IMR-90 (cell line): ENCODE measurements around the gene OPA3. TPM values are rescaled to one million over a fixed set of nuclear protein-coding genes. Genes with fewer than 3 reads are reported as not detected.

ENCODE experiments used
- ATAC-seq: fragments of 200-7000 bp; cut with Tn5 transposase; 2 replicates; pipeline ENCODE4 v1.9.1; 2020; ENCODE audit warnings: low read depth, mild to moderate bottlenecking, moderate library complexity
- BruUV-seq: library from RNA; stranded (reverse); fragments of 400-500 nt; replicated peaks from 2 replicates; lab custom pipeline; 2021; lab: Mats Ljungman, UMichigan
- CTCF ChIA-PET: fragments of 300-600 bp; formaldehyde crosslinking; extraction: SDS; loops from one replicate; lab custom pipeline; 2021; ENCODE audit warnings: antibody characterized with exemption; lab: Yijun Ruan, JAX
- POLR2A ChIA-PET: fragments of 300-600 bp; sonication (Branson Sonifier 250); formaldehyde crosslinking; loops from one replicate; lab custom pipeline; 2022; ENCODE audit warnings: antibody characterized with exemption; ENCODE audit not compliant: unreplicated experiment; lab: Charles Lee
- DNase-seq: peaks from one replicate; pipeline ENCODE4 v3.0.0; 2013
- H2AFZ ChIP-seq: replicated peaks from 2 replicates; pipeline ENCODE3; 2013; ENCODE audit warnings: low read length, mild to moderate bottlenecking; ENCODE audit not compliant: poor library complexity
- H2AK5ac ChIP-seq: 2 replicates; pipeline ENCODE4 v1.6.1; 2013; ENCODE audit warnings: low read depth, low read length, inconsistent platforms
- H2AK9ac ChIP-seq: replicated peaks from 2 replicates; pipeline ENCODE3; 2013; ENCODE audit warnings: mild to moderate bottlenecking, low read depth, low read length, moderate library complexity; ENCODE audit not compliant: poor library complexity
- H2BK120ac ChIP-seq: 2 replicates; pipeline ENCODE4 v1.6.1; 2013; ENCODE audit warnings: low read depth, low read length, inconsistent platforms
- H2BK15ac ChIP-seq: 3 replicates; pipeline ENCODE4 v1.6.1; 2013; ENCODE audit warnings: low read depth, low read length, inconsistent platforms
- H2BK20ac ChIP-seq: 2 replicates; pipeline ENCODE4 v1.6.1; 2013; ENCODE audit warnings: low read depth, mild to moderate bottlenecking, inconsistent platforms, low read length, moderate library complexity
- H2BK5ac ChIP-seq: 2 replicates; pipeline ENCODE4 v1.6.1; 2013; ENCODE audit warnings: mild to moderate bottlenecking, low read depth, low read length, inconsistent platforms; ENCODE audit not compliant: poor library complexity, severe bottlenecking
- H3K14ac ChIP-seq: replicated peaks from 2 replicates; pipeline ENCODE4 v1.6.1; 2013; ENCODE audit warnings: low read depth, low read length, inconsistent platforms
- H3K18ac ChIP-seq: 2 replicates; pipeline ENCODE4 v1.6.1; 2013; ENCODE audit warnings: low read depth, low read length, control low read depth
- H3K23ac ChIP-seq: 2 replicates; pipeline ENCODE4 v1.6.1; 2013; ENCODE audit warnings: low read depth, low read length, inconsistent platforms
- H3K27ac ChIP-seq: 2 replicates; pipeline ENCODE4 v1.5.1; 2013; ENCODE audit warnings: mild to moderate bottlenecking, control low read depth, low read length; ENCODE audit not compliant: insufficient read depth
- H3K27me3 ChIP-seq: 2 replicates; pipeline ENCODE4 v1.6.1; 2013; ENCODE audit warnings: low read length; ENCODE audit not compliant: control insufficient read depth, insufficient read depth
- H3K36me3 ChIP-seq: 2 replicates; pipeline ENCODE4 v1.6.1; 2013; ENCODE audit warnings: low read length, mixed read lengths; ENCODE audit not compliant: control insufficient read depth, insufficient read depth
- H3K4ac ChIP-seq: 2 replicates; pipeline ENCODE4 v1.6.1; 2013; ENCODE audit warnings: low read depth, low read length, inconsistent platforms
- H3K4me1 ChIP-seq: 2 replicates; pipeline ENCODE4 v1.6.1; 2013; ENCODE audit warnings: low read length, mixed read lengths; ENCODE audit not compliant: control insufficient read depth, insufficient read depth
- H3K4me2 ChIP-seq: 2 replicates; pipeline ENCODE4 v1.6.1; 2013; ENCODE audit warnings: low read depth, mild to moderate bottlenecking, control low read depth, low read length, moderate library complexity
- H3K4me3 ChIP-seq: 2 replicates; pipeline ENCODE4 v1.5.1; 2013; ENCODE audit warnings: low read depth, mild to moderate bottlenecking, control low read depth, low read length, moderate library complexity; ENCODE audit not compliant: insufficient read depth
- H3K56ac ChIP-seq: 2 replicates; pipeline ENCODE4 v1.6.1; 2013; ENCODE audit warnings: low read length, inconsistent platforms; ENCODE audit not compliant: insufficient read depth; ENCODE audit errors: extremely low read depth
- H3K79me1 ChIP-seq, 2 experiments: 2 replicates each; pipeline ENCODE4 v1.6.1; 2013; ENCODE audit warnings: low read length in 2 of 2, inconsistent platforms in 1 of 2, low read depth in 1 of 2
- H3K9ac ChIP-seq: 2 replicates; pipeline ENCODE4 v1.6.1; 2013; ENCODE audit warnings: low read depth, low read length, control low read depth
- H3K9me1 ChIP-seq: 2 replicates; pipeline ENCODE4 v1.6.1; 2013; ENCODE audit warnings: low read length, inconsistent platforms; ENCODE audit not compliant: insufficient read depth
- H3K9me3 ChIP-seq: 2 replicates; pipeline ENCODE4 v1.6.1; 2013; ENCODE audit warnings: low read length; ENCODE audit not compliant: control insufficient read depth, insufficient read depth
- H4K20me1 ChIP-seq: 2 replicates; pipeline ENCODE4 v1.6.1; 2013; ENCODE audit warnings: low read length, inconsistent platforms; ENCODE audit not compliant: insufficient read depth
- H4K5ac ChIP-seq: 2 replicates; pipeline ENCODE4 v1.6.1; 2013; ENCODE audit warnings: mild to moderate bottlenecking, low read depth, low read length, control low read depth
- H4K8ac ChIP-seq, 2 experiments: 2 replicates each; pipeline ENCODE4 v1.6.1; 2013; ENCODE audit warnings: low read depth in 2 of 2, low read length in 2 of 2, control low read depth in 1 of 2, inconsistent platforms in 1 of 2
- H4K91ac ChIP-seq: 2 replicates; pipeline ENCODE4 v1.6.1; 2013; ENCODE audit warnings: low read depth, low read length, inconsistent platforms; ENCODE audit not compliant: insufficient read depth
- BHLHE40 ChIP-seq: fragments of 150-350 bp; IDR thresholded peaks from 2 replicates; pipeline ENCODE4 v1.6.1; 2016; ENCODE audit warnings: mild to moderate bottlenecking, low read depth, low read length
- CEBPB ChIP-seq: IDR thresholded peaks from 2 replicates; pipeline ENCODE4 v1.6.1; 2012; ENCODE audit warnings: low read depth, low read length, improper control_type of control experiment
- CHD1 ChIP-seq: IDR thresholded peaks from 2 replicates; pipeline ENCODE4 v1.6.1; 2012; ENCODE audit warnings: low read depth, low read length, improper control_type of control experiment
- CTCF ChIP-seq: conservative IDR thresholded peaks from 2 replicates; pipeline ENCODE4 v1.5.1; 2012; ENCODE audit warnings: mild to moderate bottlenecking, low read depth, low read length, improper control_type of control experiment
- ELK1 ChIP-seq: fragments of 150-350 bp; IDR thresholded peaks from 2 replicates; pipeline ENCODE4 v1.6.1; 2016; ENCODE audit warnings: low read depth, mild to moderate bottlenecking, low read length, moderate library complexity, borderline replicate concordance
- FOS ChIP-seq: fragments of 150-350 bp; IDR thresholded peaks from 2 replicates; pipeline ENCODE4 v1.6.1; 2016; ENCODE audit warnings: low read depth, low read length
- MAFK ChIP-seq: IDR thresholded peaks from 2 replicates; pipeline ENCODE4 v1.6.1; 2012; ENCODE audit warnings: low read depth, low read length, improper control_type of control experiment
- MAZ ChIP-seq: IDR thresholded peaks from 2 replicates; pipeline ENCODE4 v1.6.1; 2012; ENCODE audit warnings: low read depth, mild to moderate bottlenecking, low read length, improper control_type of control experiment, moderate library complexity, borderline replicate concordance
- MXI1 ChIP-seq: IDR thresholded peaks from 2 replicates; pipeline ENCODE4 v1.6.1; 2012; ENCODE audit warnings: low read depth, mild to moderate bottlenecking, low read length, moderate library complexity, borderline replicate concordance
- NFE2L2 ChIP-seq: fragments of 150-350 bp; IDR thresholded peaks from 2 replicates; pipeline ENCODE4 v1.6.1; 2016; ENCODE audit warnings: low read depth, mild to moderate bottlenecking, low read length
- POLR2A ChIP-seq: IDR thresholded peaks from 2 replicates; pipeline ENCODE4 v1.6.1; 2012; ENCODE audit warnings: mild to moderate bottlenecking, low read depth, low read length
- RAD21 ChIP-seq: IDR thresholded peaks from 2 replicates; pipeline ENCODE4 v1.6.1; 2012; ENCODE audit warnings: low read length, improper control_type of control experiment
- RCOR1 ChIP-seq: IDR thresholded peaks from 2 replicates; pipeline ENCODE4 v1.6.1; 2012; ENCODE audit warnings: mild to moderate bottlenecking, low read length, improper control_type of control experiment; ENCODE audit not compliant: insufficient replicate concordance
- RFX5 ChIP-seq: IDR thresholded peaks from 2 replicates; pipeline ENCODE4 v1.8.0; 2012; ENCODE audit warnings: low read depth, mild to moderate bottlenecking, low read length, moderate library complexity
- SMC3 ChIP-seq: fragments of 150-350 bp; IDR thresholded peaks from 2 replicates; pipeline ENCODE4 v1.6.1; 2016; ENCODE audit warnings: low read depth, mild to moderate bottlenecking, antibody characterized with exemption, low read length, moderate library complexity
- USF2 ChIP-seq: fragments of 150-350 bp; IDR thresholded peaks from 2 replicates; pipeline ENCODE4 v1.6.1; 2017; ENCODE audit warnings: mild to moderate bottlenecking, antibody characterized with exemption, low read length, low read depth
- WGBS, 2 experiments: methylation state at CpG; one replicate each; pipeline versions ENCODE4 v1.1.5 to v1.1.7; 2013; ENCODE audit warnings: missing lambda C conversion rate in 2 of 2; ENCODE audit not compliant: insufficient read length in 1 of 2; ENCODE audit errors: extremely low coverage in 2 of 2; 5-methylcytosine and 5-hydroxymethylcytosine counted together
- dilution Hi-C: fragments of 300-500 bp; cut with HindIII; formaldehyde crosslinking; loops from one replicate; pipeline ENCODE4 v1.14.3; 2018; ENCODE audit warnings: low sequenced_read_pairs; ENCODE audit not compliant: unreplicated experiment
- in situ Hi-C: fragments of 300-500 bp; cut with MboI; formaldehyde crosslinking; loops from 3 replicates; pipeline ENCODE4 v1.14.3; 2019; ENCODE audit warnings: low sequenced_read_pairs, inconsistent platforms, mixed read lengths
- intact Hi-C: fragments of 100-400 bp; cut with micrococcal nuclease; formaldehyde crosslinking; loops from 2 replicates; pipeline ENCODE4 v1.10.0; 2022
- polyA plus RNA-seq, 3 experiments: library from polyadenylated mRNA; depleted of rRNA; stranded (reverse); fragments of >200 nt; gene quantifications; 2 replicates each; pipeline ENCODE4 v1.2.3, GENCODE V29; 2012; ENCODE audit warnings: low replicate concordance in 1 of 3
- total RNA-seq: library from RNA; depleted of rRNA; stranded (reverse); fragments of >200 nt; gene quantifications from 2 replicates; pipeline ENCODE4 v1.2.3, GENCODE V29; 2012

The OPA3 gene
- total and polyA plus RNA-seq, 2 of the 4 experiments (the other 2 are of a cell fraction), result 5.2 to 9.6 TPM

GRCh38 chr19:45621976-45622503 is 37.4 kb upstream of the OPA3 start:
- in situ Hi-C loops, result no loop called here
- no peak overlapping the region for H4K5ac ChIP-seq
- H3K4me3 ChIP-seq, result no peak overlapping the region
- ATAC-seq (no peak), DNase-seq (no peak)
- dilution Hi-C loops, result no loop called here
- no peak overlapping the region for H2BK15ac ChIP-seq
- peaks cover 48% of the 10 kb centered on the region for H3K36me3 ChIP-seq
- no peaks in the 10 kb centered on the region; the same call in 1 of the 2 replicates for H4K20me1 ChIP-seq
- no peak overlapping the region for H3K27ac ChIP-seq
- 85% methylated on average over 5 of the region's 6 CpGs; no CpG with 5 or more reads in 1 of the 2 experiments for WGBS, 2 experiments
- no peak overlapping the region for H4K8ac ChIP-seq
- no peak overlapping the region for H2AFZ ChIP-seq
- ChIA-PET POLR2A (no interaction called here), CTCF (no interaction called here)
- no peak overlapping the region for H3K9ac ChIP-seq
- peaks cover 3% of the 10 kb centered on the region; the same call in 1 of the 2 replicates for H3K9me1 ChIP-seq
- H3K4me2 ChIP-seq, result no peak overlapping the region
- no peak overlapping the region for H2BK5ac ChIP-seq
- H3K79me1 ChIP-seq, result no peaks in the 10 kb centered on the region; a peak in 1 of 4 replicates
- no peak overlapping the region for H4K91ac ChIP-seq
- BruUV-seq, result no TSS peak
- no peaks in the 10 kb centered on the region for H3K27me3 ChIP-seq
- no peak overlapping the region for H3K14ac ChIP-seq
- TF ChIP-seq CTCF, result no peak
- no peak for TF ChIP-seq POLR2A
- TF ChIP-seq CEBPB, result no peak
- no peak for TF ChIP-seq MXI1
- no peak for TF ChIP-seq MAZ
- no peak for TF ChIP-seq NFE2L2
- TF ChIP-seq RCOR1, result no peak
- no peak for TF ChIP-seq SMC3
- TF ChIP-seq CHD1, result no peak
- no peak for TF ChIP-seq RAD21
- TF ChIP-seq ELK1, result no peak
- no peak for TF ChIP-seq MAFK
- no peak for TF ChIP-seq RFX5
- TF ChIP-seq BHLHE40, result no peak
- TF ChIP-seq FOS, result no peak
- TF ChIP-seq USF2, result no peak
- H3K23ac ChIP-seq, result no peak overlapping the region
- no peak overlapping the region for H2AK9ac ChIP-seq
- H2AK5ac ChIP-seq, result no peak overlapping the region
- intact Hi-C loops, result no loop called here
- H3K4ac ChIP-seq, result no peak overlapping the region
- no peak overlapping the region for H2BK20ac ChIP-seq
- H3K4me1 ChIP-seq, result no peaks in the 10 kb centered on the region
- no peak overlapping the region for H3K18ac ChIP-seq
- H3K56ac ChIP-seq, result no peak overlapping the region
- no peak overlapping the region for H2BK120ac ChIP-seq
- H3K9me3 ChIP-seq, result no peaks in the 10 kb centered on the region
